T-helper 1 cell treated with Interleukin-12 subunit alpha and Interleukin-12 subunit beta and Interleukin-4 antibody, amounts not matched to agents 30 μg/mL and 1 μg/mL, for 36 hours (primary cell): ENCODE results near the gene CNOT2.

ENCODE experiments used
- H3K27ac Mint-ChIP-seq: one replicate; pipeline ENCODE4 v1.8.0; 2021; ENCODE audit warnings: mild to moderate bottlenecking, mixed read lengths
- H3K27me3 Mint-ChIP-seq: one replicate; pipeline ENCODE4 v1.8.0; 2021; ENCODE audit warnings: low read depth, mixed read lengths
- H3K36me3 Mint-ChIP-seq: one replicate; pipeline ENCODE4 v1.8.0; 2021; ENCODE audit warnings: low read depth, mixed read lengths
- H3K4me1 Mint-ChIP-seq: one replicate; pipeline ENCODE4 v1.8.0; 2021; ENCODE audit warnings: low read depth, mixed read lengths
- H3K4me3 Mint-ChIP-seq: one replicate; pipeline ENCODE4 v1.8.0; 2021; ENCODE audit warnings: mild to moderate bottlenecking, moderate library complexity, mixed read lengths
- H3K9me3 Mint-ChIP-seq: one replicate; pipeline ENCODE4 v1.8.0; 2021; ENCODE audit warnings: mixed read lengths

The CNOT2 gene

DNA sequence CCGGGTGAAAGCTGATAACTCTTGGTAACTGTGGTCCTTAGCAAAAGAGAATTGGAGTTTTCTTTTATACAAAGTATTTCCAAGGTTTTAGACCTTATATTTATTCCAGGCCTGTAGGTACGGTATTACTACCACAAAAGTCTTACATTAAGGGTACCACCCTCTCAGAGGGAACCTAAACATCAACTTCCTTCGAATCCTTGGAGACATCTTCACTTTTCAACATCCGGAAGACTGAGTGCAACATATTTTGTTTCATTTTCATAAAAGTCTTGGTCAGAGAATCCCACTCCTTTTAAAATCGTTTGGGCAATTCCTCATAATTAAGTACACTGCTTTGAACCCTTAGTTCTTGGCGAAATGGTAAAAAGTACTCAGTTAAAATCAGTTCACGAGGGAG, 1.2 kb downstream of the CNOT2 start:
- H3K36me3 Mint-ChIP-seq, result peaks cover 38% of the 10 kb centered on the region
- H3K27ac Mint-ChIP-seq, result peak overlapping the region; percentile 98
- H3K4me1 Mint-ChIP-seq, result peaks cover 52% of the 10 kb centered on the region
- no peaks in the 10 kb centered on the region for H3K9me3 Mint-ChIP-seq
- peak overlapping the region; percentile 98 for H3K4me3 Mint-ChIP-seq
- H3K27me3 Mint-ChIP-seq, result no peaks in the 10 kb centered on the region

DNA sequence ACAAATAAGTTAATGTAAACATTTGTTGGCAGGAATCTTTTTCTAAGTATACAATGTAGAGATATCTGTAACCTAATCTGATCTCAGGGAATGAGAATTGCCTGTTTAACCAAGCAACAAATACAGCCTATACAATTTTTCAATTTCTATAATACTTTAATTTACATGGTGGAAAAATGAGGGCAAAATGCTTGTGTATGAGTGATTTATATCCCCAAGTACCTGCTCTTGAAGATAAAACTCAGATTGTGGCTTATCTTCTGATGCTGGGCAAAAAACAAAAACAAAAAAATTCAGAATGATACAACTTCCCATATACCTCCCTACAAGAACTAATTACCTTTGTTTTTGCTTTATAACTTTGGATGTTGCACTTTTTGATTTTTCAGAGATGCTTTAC, 2.2 kb downstream of the CNOT2 start:
- peaks cover 50% of the 10 kb centered on the region for H3K4me1 Mint-ChIP-seq
- no peak overlapping the region for H3K27ac Mint-ChIP-seq
- H3K36me3 Mint-ChIP-seq, result peaks cover 32% of the 10 kb centered on the region
- H3K4me3 Mint-ChIP-seq, result no peak overlapping the region
- H3K27me3 Mint-ChIP-seq, result no peaks in the 10 kb centered on the region
- no peaks in the 10 kb centered on the region for H3K9me3 Mint-ChIP-seq

DNA sequence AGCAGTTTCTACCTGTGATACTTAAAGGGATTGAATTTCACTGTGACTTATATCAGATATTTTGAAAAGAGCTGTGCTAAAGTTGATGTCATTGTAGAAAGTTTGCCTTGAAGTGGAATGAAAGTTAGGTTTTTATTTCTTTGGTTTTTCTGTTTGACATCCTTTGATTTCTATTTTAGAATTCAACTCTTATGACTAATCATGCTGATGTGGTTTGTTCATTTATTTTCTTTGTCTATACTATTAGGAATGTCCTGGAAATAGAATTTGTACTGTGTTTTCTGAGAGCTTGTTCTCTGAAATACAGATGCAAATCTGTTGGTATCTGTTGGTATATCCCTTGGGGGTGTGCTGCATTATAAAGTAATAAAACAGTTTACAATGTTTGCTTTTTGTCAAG, 3.3 kb downstream of the CNOT2 start:
- Mint-ChIP-seq H3K4me1 (peaks cover 50% of the 10 kb centered on the region), H3K27ac (no peak overlapping the region), H3K4me3 (no peak overlapping the region)

DNA sequence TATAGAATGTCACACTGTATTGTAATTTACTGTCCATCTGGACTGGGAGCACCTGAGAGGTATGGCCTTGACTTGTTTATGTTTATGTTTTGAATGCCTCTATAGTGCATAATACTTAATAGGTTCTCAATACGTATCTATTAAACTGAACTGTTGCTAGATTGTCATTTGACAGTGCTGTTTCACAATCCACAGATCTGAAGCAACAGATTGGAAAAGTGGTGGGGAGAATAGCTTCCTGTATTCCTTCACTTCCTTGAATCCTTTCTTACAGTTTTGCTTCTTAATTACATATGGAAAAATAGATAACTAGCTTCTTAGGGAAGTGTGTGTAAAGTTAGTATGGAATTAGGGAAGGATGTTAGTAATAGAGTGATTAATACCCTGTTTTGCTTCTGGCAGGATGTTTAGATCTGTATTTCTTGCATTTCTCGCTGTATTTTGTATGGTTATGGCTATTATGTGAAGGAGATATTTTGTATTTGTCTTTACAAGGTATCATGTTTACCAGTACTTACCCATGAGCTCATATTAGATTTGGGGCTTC, 4.5 kb downstream of the CNOT2 start:
- no peaks in the 10 kb centered on the region for H3K9me3 Mint-ChIP-seq
- H3K27me3 Mint-ChIP-seq, result no peaks in the 10 kb centered on the region
- peaks cover 19% of the 10 kb centered on the region for H3K36me3 Mint-ChIP-seq
- H3K4me1 Mint-ChIP-seq, result peaks cover 43% of the 10 kb centered on the region
- H3K27ac Mint-ChIP-seq, result no peak overlapping the region
- H3K4me3 Mint-ChIP-seq, result no peak overlapping the region

More for the DNA sequence above, 3.3 kb downstream of the CNOT2 start:
- Mint-ChIP-seq H3K36me3 (peaks cover 26% of the 10 kb centered on the region), H3K9me3 (no peaks in the 10 kb centered on the region), H3K27me3 (no peaks in the 10 kb centered on the region)

DNA sequence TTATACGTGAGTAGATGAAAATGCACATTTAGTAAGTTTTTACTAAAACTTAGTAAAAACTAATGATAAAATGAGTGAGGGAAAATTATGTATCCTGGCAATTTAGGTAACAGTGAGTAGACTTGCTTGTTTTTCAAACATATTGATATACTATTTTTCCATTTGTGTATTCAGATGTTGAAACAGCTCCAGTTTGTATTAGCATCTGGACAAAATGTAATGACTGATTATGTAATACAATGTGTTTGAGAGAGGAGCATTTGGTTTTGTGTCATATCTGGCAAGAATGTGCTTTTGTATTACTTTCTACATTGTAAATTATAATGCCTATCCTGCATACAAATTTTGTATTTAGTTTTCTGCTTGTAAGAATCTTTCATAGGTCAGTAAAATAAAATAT, 5.6 kb downstream of the CNOT2 start:
- peaks cover 43% of the 10 kb centered on the region for H3K4me1 Mint-ChIP-seq
- H3K27me3 Mint-ChIP-seq, result no peaks in the 10 kb centered on the region
- no peak overlapping the region for H3K27ac Mint-ChIP-seq
- peaks cover 16% of the 10 kb centered on the region for H3K36me3 Mint-ChIP-seq
- no peaks in the 10 kb centered on the region for H3K9me3 Mint-ChIP-seq
- no peak overlapping the region for H3K4me3 Mint-ChIP-seq

DNA sequence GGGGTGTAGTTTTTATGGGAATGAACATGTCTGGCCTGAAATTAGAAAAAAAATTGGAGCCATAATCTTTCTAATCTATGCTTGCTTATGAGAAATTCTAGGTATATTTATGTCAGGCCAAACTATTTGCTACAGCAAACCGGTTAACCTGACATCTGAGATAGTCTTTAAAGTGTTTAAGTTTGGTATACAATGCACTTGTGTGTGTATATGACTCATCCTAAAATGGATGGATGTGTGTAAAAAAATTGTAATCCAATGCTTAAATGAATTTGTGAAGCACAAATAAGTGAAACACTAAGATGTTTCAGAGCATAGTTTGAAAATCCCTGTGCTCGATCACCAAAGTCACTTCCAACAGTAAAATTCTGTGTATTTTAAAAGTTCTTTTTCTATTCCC, 6.7 kb downstream of the CNOT2 start:
- H3K4me3 Mint-ChIP-seq, result no peak overlapping the region
- peaks cover 37% of the 10 kb centered on the region for H3K4me1 Mint-ChIP-seq

DNA sequence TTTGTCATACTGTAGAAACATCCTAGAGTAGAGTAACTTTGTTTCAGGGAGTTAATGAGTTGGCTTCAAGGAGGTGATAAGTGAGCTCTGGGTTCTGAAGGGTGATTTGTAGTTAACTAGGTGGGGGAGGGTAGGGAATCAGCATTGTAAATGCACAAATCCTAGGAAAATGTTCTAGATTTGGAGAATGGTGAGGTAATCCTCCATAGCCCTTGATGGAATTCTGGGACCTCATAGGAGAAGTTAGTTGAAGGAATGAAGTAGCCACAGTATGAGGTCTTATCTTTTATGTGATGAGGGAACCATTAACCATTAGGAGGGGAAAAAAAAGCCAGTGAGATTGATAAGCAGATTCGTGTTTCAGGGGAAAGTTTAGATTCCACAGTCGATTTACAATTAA, 8.0 kb downstream of the CNOT2 start:
- H3K27me3 Mint-ChIP-seq, result no peaks in the 10 kb centered on the region
- H3K27ac Mint-ChIP-seq, result no peak overlapping the region
- H3K9me3 Mint-ChIP-seq, result no peaks in the 10 kb centered on the region
- H3K36me3 Mint-ChIP-seq, result peaks cover 9% of the 10 kb centered on the region
- H3K4me1 Mint-ChIP-seq, result peaks cover 33% of the 10 kb centered on the region
- no peak overlapping the region for H3K4me3 Mint-ChIP-seq

More for the DNA sequence above, 6.7 kb downstream of the CNOT2 start:
- H3K27me3 Mint-ChIP-seq, result no peaks in the 10 kb centered on the region
- H3K36me3 Mint-ChIP-seq, result peaks cover 11% of the 10 kb centered on the region
- no peak overlapping the region for H3K27ac Mint-ChIP-seq
- H3K9me3 Mint-ChIP-seq, result no peaks in the 10 kb centered on the region

DNA sequence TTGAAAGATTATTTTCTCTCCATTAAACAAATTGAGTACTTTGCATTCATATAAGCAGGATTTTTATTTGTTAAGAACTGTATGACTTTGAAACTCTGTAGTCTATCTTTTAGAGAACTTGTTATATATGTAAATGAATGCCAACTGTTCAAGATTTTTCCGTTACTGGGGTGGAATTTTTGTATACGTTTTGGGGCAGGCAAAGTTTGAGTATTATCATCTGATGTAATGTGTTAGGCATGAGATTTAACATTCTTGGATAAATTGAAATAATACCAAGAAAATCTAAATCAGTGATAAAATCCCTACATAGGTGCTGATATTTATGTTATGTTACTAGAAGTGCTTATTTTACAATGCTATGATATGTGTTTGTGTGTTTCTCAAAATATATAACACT, 8.4 kb downstream of the CNOT2 start:
- Mint-ChIP-seq H3K9me3 (no peaks in the 10 kb centered on the region), H3K36me3 (peaks cover 8% of the 10 kb centered on the region), H3K4me3 (no peak overlapping the region), H3K27ac (no peak overlapping the region), H3K27me3 (no peaks in the 10 kb centered on the region), H3K4me1 (peaks cover 28% of the 10 kb centered on the region)

DNA sequence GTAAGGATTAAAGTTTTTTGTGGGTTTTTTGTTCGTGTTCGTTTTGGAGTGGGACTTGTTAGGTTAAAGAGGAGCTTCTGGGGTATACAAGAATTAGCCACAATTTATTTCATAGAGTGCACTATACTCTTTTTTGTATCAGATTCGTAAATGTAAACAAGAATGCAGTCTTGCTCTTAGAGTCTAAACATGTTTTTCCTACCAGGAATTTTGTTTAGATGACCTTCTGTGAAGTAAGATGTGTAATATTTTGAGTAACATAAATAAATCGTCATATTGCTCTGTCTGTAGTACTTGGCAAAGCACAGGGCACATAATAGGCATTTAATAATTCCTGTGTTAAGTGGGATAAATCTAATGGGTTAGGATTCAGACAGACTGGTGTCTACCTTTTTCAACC, 9.6 kb downstream of the CNOT2 start:
- no peak overlapping the region for H3K4me3 Mint-ChIP-seq
- no peaks in the 10 kb centered on the region for H3K27me3 Mint-ChIP-seq
- peaks cover 25% of the 10 kb centered on the region for H3K4me1 Mint-ChIP-seq
- H3K27ac Mint-ChIP-seq, result no peak overlapping the region
- H3K36me3 Mint-ChIP-seq, result peaks cover 6% of the 10 kb centered on the region
- no peaks in the 10 kb centered on the region for H3K9me3 Mint-ChIP-seq

DNA sequence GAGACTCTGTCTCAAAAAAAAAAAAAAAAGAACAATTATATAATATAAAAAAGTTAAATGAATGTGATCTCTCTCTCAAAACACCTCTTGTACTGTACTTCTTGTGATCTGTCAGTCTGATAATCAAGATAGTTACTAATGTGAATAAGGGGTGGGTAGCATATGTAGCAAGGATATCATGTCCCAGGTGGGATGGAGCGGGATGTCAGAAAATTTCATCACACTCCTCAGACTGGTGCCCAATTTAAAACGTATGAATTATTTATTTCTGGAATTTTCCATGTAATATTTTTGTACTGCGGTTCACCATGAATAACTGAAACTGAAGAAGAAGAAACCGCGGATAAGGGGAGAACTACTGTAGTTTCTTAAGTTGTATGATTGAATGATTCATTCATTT, 11.0 kb downstream of the CNOT2 start:
- no peaks in the 10 kb centered on the region for H3K27me3 Mint-ChIP-seq
- no peak overlapping the region for H3K4me3 Mint-ChIP-seq
- H3K27ac Mint-ChIP-seq, result no peak overlapping the region
- peaks cover 6% of the 10 kb centered on the region for H3K36me3 Mint-ChIP-seq
- H3K9me3 Mint-ChIP-seq, result no peaks in the 10 kb centered on the region
- H3K4me1 Mint-ChIP-seq, result peaks cover 20% of the 10 kb centered on the region

DNA sequence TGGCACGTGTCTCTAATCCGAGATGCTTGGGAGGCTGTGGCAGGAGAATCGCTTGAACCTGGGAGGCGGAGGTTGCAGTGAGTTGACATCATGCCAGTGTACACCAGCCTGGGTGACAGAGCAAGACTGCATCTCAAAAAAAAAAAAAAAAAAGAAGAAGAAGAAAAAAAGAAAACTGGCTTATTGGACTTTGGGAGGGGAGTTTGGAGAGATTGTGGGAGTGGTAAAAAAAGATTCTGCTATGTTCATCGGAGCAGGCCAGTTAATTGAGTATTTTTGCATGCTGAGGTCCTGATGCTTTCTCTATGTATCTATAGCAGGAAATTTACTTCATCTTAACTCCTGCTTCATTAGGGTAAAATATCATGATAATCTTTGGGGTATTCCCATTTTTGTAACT, 11.6 kb downstream of the CNOT2 start:
- Mint-ChIP-seq H3K9me3 (no peaks in the 10 kb centered on the region), H3K27me3 (no peaks in the 10 kb centered on the region), H3K4me1 (peaks cover 20% of the 10 kb centered on the region), H3K27ac (no peak overlapping the region), H3K36me3 (peaks cover 6% of the 10 kb centered on the region), H3K4me3 (no peak overlapping the region)

DNA sequence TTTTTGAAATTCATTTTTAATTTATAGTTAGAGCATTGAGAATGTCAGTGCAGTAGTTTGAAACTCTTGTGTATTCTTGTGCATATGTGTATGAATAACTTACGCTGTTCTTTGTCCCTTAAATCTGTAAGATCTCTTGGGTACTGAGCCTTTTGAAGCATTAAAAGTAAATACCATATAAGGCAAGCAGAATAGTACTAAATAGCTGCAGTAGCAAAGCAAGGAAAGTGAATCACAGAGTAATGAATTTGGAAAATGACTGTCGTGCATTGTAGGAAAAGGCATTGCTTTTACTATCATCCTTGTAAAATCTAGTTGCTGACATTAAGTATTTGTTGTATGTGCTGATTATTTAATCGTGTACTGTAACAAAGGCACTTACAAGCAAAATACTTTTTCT, 12.1 kb downstream of the CNOT2 start:
- H3K36me3 Mint-ChIP-seq, result peaks cover 6% of the 10 kb centered on the region
- H3K4me1 Mint-ChIP-seq, result peaks cover 19% of the 10 kb centered on the region
- no peak overlapping the region for H3K4me3 Mint-ChIP-seq
- H3K27me3 Mint-ChIP-seq, result no peaks in the 10 kb centered on the region
- no peaks in the 10 kb centered on the region for H3K9me3 Mint-ChIP-seq
- H3K27ac Mint-ChIP-seq, result no peak overlapping the region

DNA sequence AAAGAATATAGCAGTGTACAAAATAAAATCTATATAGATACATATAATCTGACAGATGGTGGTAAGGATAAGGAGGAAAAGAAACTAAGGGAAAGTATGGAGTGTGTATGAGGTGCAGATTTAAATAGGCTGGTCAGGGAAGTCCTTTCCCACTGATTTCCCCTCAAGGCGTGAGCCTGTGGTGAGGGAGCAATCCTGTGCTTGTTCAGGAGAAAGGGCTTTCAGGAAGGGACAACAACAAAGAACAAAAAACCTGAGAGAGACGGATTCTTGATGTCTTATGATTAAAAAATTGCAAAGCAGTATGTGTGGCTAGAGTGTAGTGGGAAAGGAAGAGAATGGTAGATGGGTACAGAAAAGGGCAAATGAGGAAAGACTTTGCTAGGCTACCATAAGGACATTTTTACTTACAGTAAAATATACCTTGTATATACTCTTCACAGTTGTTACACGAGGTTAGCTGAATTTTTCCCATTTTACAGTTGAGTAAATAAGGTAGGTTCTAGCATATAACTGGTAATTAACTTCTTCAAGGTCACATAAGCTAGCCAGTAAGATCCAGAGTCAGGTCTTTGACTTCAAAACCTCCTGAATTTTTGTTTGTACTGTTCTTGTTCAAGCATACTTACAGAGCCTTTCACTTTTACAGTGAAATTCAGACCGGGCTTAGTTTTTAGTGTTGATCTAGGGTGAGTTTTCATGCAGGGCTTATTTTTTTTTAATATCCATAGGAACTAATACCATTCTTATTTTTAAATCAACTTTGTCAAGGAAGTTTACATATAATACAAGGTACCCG, 15.6 kb downstream of the CNOT2 start:
- no peaks in the 10 kb centered on the region for H3K27me3 Mint-ChIP-seq
- no peak overlapping the region for H3K27ac Mint-ChIP-seq
- H3K4me3 Mint-ChIP-seq, result no peak overlapping the region
- H3K36me3 Mint-ChIP-seq, result peaks cover 15% of the 10 kb centered on the region
- H3K9me3 Mint-ChIP-seq, result no peaks in the 10 kb centered on the region
- H3K4me1 Mint-ChIP-seq, result peaks cover 21% of the 10 kb centered on the region

DNA sequence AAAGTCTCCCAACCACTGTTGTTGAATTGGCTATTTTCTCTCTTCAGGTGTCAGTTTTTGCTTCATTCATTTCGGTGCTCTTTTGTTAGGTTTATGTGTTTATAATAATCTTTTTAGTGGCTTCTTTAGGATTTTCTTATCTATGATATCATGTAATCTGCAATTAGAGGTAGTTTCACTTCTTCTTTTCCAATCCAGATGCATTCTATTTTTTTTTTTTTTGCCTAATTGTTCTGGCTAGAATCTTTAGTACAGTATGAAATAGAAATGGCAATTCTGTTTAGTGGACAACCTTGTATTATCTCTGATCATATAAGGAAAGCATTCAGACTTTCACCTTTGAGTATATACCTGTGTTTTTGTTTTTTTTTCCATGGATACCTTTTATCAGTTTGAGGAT, 17.4 kb downstream of the CNOT2 start:
- peaks cover 25% of the 10 kb centered on the region for H3K4me1 Mint-ChIP-seq
- H3K4me3 Mint-ChIP-seq, result no peak overlapping the region
- H3K27ac Mint-ChIP-seq, result no peak overlapping the region
- no peaks in the 10 kb centered on the region for H3K9me3 Mint-ChIP-seq
- peaks cover 13% of the 10 kb centered on the region for H3K36me3 Mint-ChIP-seq
- no peaks in the 10 kb centered on the region for H3K27me3 Mint-ChIP-seq

DNA sequence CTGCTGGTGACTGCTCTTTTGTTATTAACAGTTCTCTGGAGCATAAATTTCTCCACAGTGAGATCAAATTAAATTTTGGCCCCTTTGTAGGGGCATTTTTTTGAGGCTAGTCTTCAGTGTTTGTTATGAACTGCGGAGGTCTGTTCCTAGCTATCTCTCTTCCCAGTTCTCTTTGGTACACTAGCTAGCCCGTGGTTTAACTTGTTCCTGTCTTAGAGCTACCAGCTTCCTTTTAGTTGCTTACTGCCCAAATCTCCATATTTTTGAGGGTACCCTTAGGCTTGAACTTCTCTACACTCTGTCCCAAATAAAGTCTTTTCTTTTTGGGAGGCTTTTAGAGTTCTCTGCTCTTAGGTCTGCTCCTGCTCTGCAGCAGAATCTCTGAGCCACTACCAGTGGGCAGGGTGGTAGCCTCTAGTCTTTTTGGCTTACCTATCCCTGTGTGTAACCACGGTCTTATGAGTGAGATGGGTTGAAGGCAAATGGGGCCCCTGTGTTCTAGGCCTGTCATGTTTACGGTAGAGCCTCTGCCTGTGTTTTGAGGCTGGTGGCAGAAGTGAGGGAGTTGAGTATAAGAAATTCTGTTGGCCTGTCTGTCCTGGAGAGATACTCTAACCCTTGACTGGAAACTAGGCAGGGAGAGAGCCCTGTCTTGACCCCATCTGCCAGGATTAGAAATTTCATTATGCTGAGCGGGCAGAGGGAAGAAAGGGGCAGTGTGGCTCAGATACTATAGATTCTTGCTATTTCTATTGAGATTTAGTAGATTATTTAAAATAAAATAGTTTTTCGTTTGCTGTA, 21.0 kb downstream of the CNOT2 start:
- H3K27ac Mint-ChIP-seq, result no peak overlapping the region
- H3K27me3 Mint-ChIP-seq, result no peaks in the 10 kb centered on the region
- H3K4me3 Mint-ChIP-seq, result no peak overlapping the region
- H3K9me3 Mint-ChIP-seq, result no peaks in the 10 kb centered on the region
- peaks cover 26% of the 10 kb centered on the region for H3K4me1 Mint-ChIP-seq
- H3K36me3 Mint-ChIP-seq, result peaks cover 20% of the 10 kb centered on the region
